H1 (cell line): Measurements from ENCODE around the gene TMEM125. TPM values are rescaled to one million over a fixed set of nuclear protein-coding genes. Genes with fewer than 3 reads are reported as not detected.

Experiments
- CTCF ChIA-PET: fragments of 300-600 bp; sonication (Branson Sonifier 250); formaldehyde crosslinking; loops from one replicate; lab custom pipeline; 2021; ENCODE audit not compliant: partially characterized antibody; lab: Charles Lee
- POLR2A ChIA-PET: fragments of 300-600 bp; sonication (Branson Sonifier 250); formaldehyde crosslinking; loops from one replicate; lab custom pipeline; 2021; ENCODE audit warnings: inconsistent platforms; ENCODE audit not compliant: partially characterized antibody; lab: Charles Lee
- DNase-seq, 2 experiments: peaks; one replicate each; pipeline versions ENCODE4 v3.0.0 to v3.0.0-alpha.2; 2010 to 2022; ENCODE audit warnings: low spot score in 2 of 2, low read depth in 1 of 2, mixed read lengths in 1 of 2
- FAIRE-seq: peaks from 2 replicates; lab custom pipeline; 2011; peaks lifted over from hg19 to GRCh38; lab: Jason Lieb, UNC
- H2AFZ ChIP-seq: 2 replicates; pipeline ENCODE4 v1.8.1; 2012; ENCODE audit warnings: low read length, inconsistent platforms
- H2AK5ac ChIP-seq: 2 replicates; pipeline ENCODE4 v1.6.1; 2013; ENCODE audit warnings: low read depth, low read length
- H2BK120ac ChIP-seq: replicated peaks from 2 replicates; pipeline ENCODE3; 2013; ENCODE audit warnings: low read depth, low read length, inconsistent platforms
- H2BK12ac ChIP-seq: 2 replicates; pipeline ENCODE4 v1.6.1; 2013; ENCODE audit warnings: low read depth, low read length
- H2BK15ac ChIP-seq: 2 replicates; pipeline ENCODE4 v1.6.1; 2013; ENCODE audit warnings: low read length
- H2BK20ac ChIP-seq: 2 replicates; pipeline ENCODE4 v1.6.1; 2013; ENCODE audit warnings: low read length
- H2BK5ac ChIP-seq: 2 replicates; pipeline ENCODE4 v1.6.1; 2013; ENCODE audit warnings: low read depth, low read length
- H3K14ac ChIP-seq: 2 replicates; pipeline ENCODE4 v1.6.1; 2013; ENCODE audit warnings: inconsistent platforms; ENCODE audit not compliant: insufficient read length
- H3K18ac ChIP-seq: 2 replicates; pipeline ENCODE4 v1.6.1; 2013; ENCODE audit warnings: low read length; ENCODE audit errors: extremely low read depth
- H3K23ac ChIP-seq: 2 replicates; pipeline ENCODE4 v1.6.1; 2013; ENCODE audit warnings: inconsistent platforms; ENCODE audit not compliant: insufficient read length
- H3K23me2 ChIP-seq: 2 replicates; pipeline ENCODE4 v1.6.1; 2013; ENCODE audit warnings: low read depth, low read length
- H3K27ac ChIP-seq: 2 replicates; pipeline ENCODE4 v1.6.1; 2011; ENCODE audit warnings: low read depth, low read length, inconsistent platforms
- H3K27me3 ChIP-seq, 4 experiments: replicated peaks in 1 of 4; 1 replicate in 1 of 4; 2 replicates in 3 of 4; pipeline versions ENCODE4 v1.6.1 to v1.8.1; 2011 to 2013; ENCODE audit warnings: low read length in 3 of 4, mild to moderate bottlenecking in 3 of 4, inconsistent platforms in 2 of 4, mixed read lengths in 2 of 4, moderate library complexity in 1 of 4; ENCODE audit not compliant: control insufficient read depth in 3 of 4, insufficient read depth in 3 of 4; ENCODE audit errors: extremely low read depth in 1 of 4
- H3K36me3 ChIP-seq, 4 experiments: 2 replicates each; pipeline versions ENCODE4 v1.6.1 to v1.8.1; 2011 to 2013; ENCODE audit warnings: mild to moderate bottlenecking in 4 of 4, low read length in 3 of 4, moderate library complexity in 2 of 4, control low read depth in 1 of 4, inconsistent platforms in 1 of 4; ENCODE audit not compliant: insufficient read depth in 4 of 4, control insufficient read depth in 2 of 4
- H3K4ac ChIP-seq: replicated peaks from 2 replicates; pipeline ENCODE3; 2013; ENCODE audit warnings: low read length, low read depth, mixed read lengths, inconsistent platforms; ENCODE audit not compliant: insufficient read length
- H3K4me1 ChIP-seq, 4 experiments: replicated peaks in 1 of 4; 1 replicate in 1 of 4; 2 replicates in 3 of 4; pipeline versions ENCODE4 v1.6.1 to v1.8.1; 2011 to 2013; ENCODE audit warnings: low read length in 3 of 4, inconsistent platforms in 2 of 4, mixed read lengths in 1 of 4; ENCODE audit not compliant: insufficient read depth in 4 of 4, control insufficient read depth in 3 of 4
- H3K4me2 ChIP-seq, 2 experiments: 2 replicates each; pipeline versions ENCODE4 v1.6.1 to v1.8.1; 2011 to 2013; ENCODE audit warnings: low read depth in 2 of 2, low read length in 2 of 2, control low read depth in 1 of 2, inconsistent platforms in 1 of 2, mild to moderate bottlenecking in 1 of 2; ENCODE audit not compliant: insufficient read depth in 1 of 2
- H3K4me3 ChIP-seq, 4 experiments: fragments of 200-600, 300-600 bp in 1 of 4; sonication (generic), shearing (Covaris generic), sonication (Bioruptor Twin) in 1 of 4; 2 replicates each; pipeline versions ENCODE4 v1.5.1 to v1.8.1; 2011 to 2016; ENCODE audit warnings: low read length in 4 of 4, low read depth in 3 of 4, control low read depth in 2 of 4, inconsistent platforms in 2 of 4, mild to moderate bottlenecking in 2 of 4, mixed read lengths in 1 of 4, moderate library complexity in 1 of 4; ENCODE audit not compliant: insufficient read depth in 2 of 4; ENCODE audit errors: extremely low read depth in 1 of 4
- H3K56ac ChIP-seq: replicated peaks from 2 replicates; pipeline ENCODE3; 2013; ENCODE audit warnings: low read depth, mild to moderate bottlenecking, mixed read lengths, low read length, inconsistent platforms; ENCODE audit not compliant: insufficient read length
- H3K79me1 ChIP-seq: 2 replicates; pipeline ENCODE4 v1.6.1; 2013; ENCODE audit warnings: low read depth, low read length, control low read depth
- H3K79me2 ChIP-seq, 2 experiments: 2 replicates each; pipeline versions ENCODE4 v1.6.1 to v1.8.1; 2012 to 2013; ENCODE audit warnings: low read length in 2 of 2, mild to moderate bottlenecking in 2 of 2, inconsistent platforms in 1 of 2; ENCODE audit not compliant: insufficient read depth in 2 of 2, control insufficient read depth in 1 of 2
- H3K9ac ChIP-seq, 4 experiments: replicated peaks in 1 of 4; 1 replicate in 1 of 4; 2 replicates in 3 of 4; pipeline versions ENCODE4 v1.6.1 to v1.8.1; 2011 to 2013; ENCODE audit warnings: low read depth in 3 of 4, low read length in 3 of 4, control low read depth in 2 of 4, mild to moderate bottlenecking in 2 of 4, moderate library complexity in 2 of 4, inconsistent platforms in 1 of 4; ENCODE audit errors: extremely low read depth in 1 of 4
- H3K9me3 ChIP-seq, 2 experiments: 2 replicates each; pipeline versions ENCODE4 v1.6.1 to v1.8.1; 2012 to 2013; ENCODE audit warnings: mild to moderate bottlenecking in 2 of 2, moderate library complexity in 2 of 2, control low read depth in 1 of 2, inconsistent platforms in 1 of 2, low read depth in 1 of 2, low read length in 1 of 2, mixed read lengths in 1 of 2; ENCODE audit not compliant: insufficient read depth in 2 of 2
- H4K20me1 ChIP-seq, 2 experiments: replicated peaks in 1 of 2; 2 replicates each; pipeline versions ENCODE3 to v1.8.1; 2011 to 2013; ENCODE audit warnings: inconsistent platforms in 2 of 2, low read length in 2 of 2, mild to moderate bottlenecking in 1 of 2; ENCODE audit not compliant: insufficient read depth in 2 of 2, control insufficient read depth in 1 of 2
- H4K5ac ChIP-seq: 2 replicates; pipeline ENCODE4 v1.6.1; 2013; ENCODE audit warnings: low read length, low read depth, mixed read lengths, inconsistent platforms; ENCODE audit not compliant: insufficient read length
- H4K8ac ChIP-seq: 2 replicates; pipeline ENCODE4 v1.8.0; 2013; ENCODE audit warnings: mild to moderate bottlenecking, moderate library complexity, low read length, inconsistent platforms; ENCODE audit not compliant: insufficient read depth; ENCODE audit errors: extremely low read depth
- H4K91ac ChIP-seq: replicated peaks from 2 replicates; pipeline ENCODE3; 2013; ENCODE audit warnings: low read length, mixed read lengths, inconsistent platforms; ENCODE audit not compliant: insufficient read length
- BCL11A ChIP-seq, 2 experiments: IDR thresholded peaks; one replicate each; pipeline ENCODE4 v1.6.1; 2011; ENCODE audit warnings: low read depth in 2 of 2, low read length in 2 of 2, mild to moderate bottlenecking in 2 of 2
- CBX5 ChIP-seq: fragments of 300-800, 300-1000 bp; sonication (generic); IDR thresholded peaks from 2 replicates; pipeline ENCODE4 v1.7.1; 2016; ENCODE audit warnings: antibody characterized with exemption, low read length, low read depth
- CEBPB ChIP-seq: IDR thresholded peaks from 2 replicates; pipeline ENCODE4 v1.6.1; 2012; ENCODE audit warnings: low read depth, low read length
- CREB1 ChIP-seq: IDR thresholded peaks from 2 replicates; pipeline ENCODE4 v1.6.1; 2012; ENCODE audit warnings: inconsistent platforms
- CTBP2 ChIP-seq: IDR thresholded peaks from 2 replicates; pipeline ENCODE4 v1.7.0; 2011; ENCODE audit warnings: borderline replicate concordance, mild to moderate bottlenecking, moderate library complexity, mixed read lengths, low read length; ENCODE audit not compliant: insufficient read depth, insufficient read length
- EP300 ChIP-seq, 2 experiments: IDR thresholded peaks; 1 replicate in 1 of 2; 2 replicates in 1 of 2; pipeline ENCODE4 v1.6.1; 2011 to 2012; ENCODE audit warnings: low read depth in 2 of 2, low read length in 2 of 2, mild to moderate bottlenecking in 2 of 2, borderline replicate concordance in 1 of 2, inconsistent platforms in 1 of 2, moderate library complexity in 1 of 2
- EZH2 ChIP-seq: fragments of 200-600 bp; sonication (generic); IDR thresholded peaks from 2 replicates; pipeline ENCODE4 v1.7.1; 2012; ENCODE audit warnings: low read depth, mild to moderate bottlenecking, moderate library complexity, low read length, inconsistent platforms; ENCODE audit not compliant: severe bottlenecking
- FOSL1 ChIP-seq: IDR thresholded peaks from 2 replicates; pipeline ENCODE4 v1.6.1; 2011; ENCODE audit warnings: mild to moderate bottlenecking, low read depth, low read length, moderate library complexity; ENCODE audit not compliant: insufficient read depth
- KDM4A ChIP-seq: IDR thresholded peaks from one replicate; pipeline ENCODE4 v1.7.1; 2012; ENCODE audit warnings: low read depth, mild to moderate bottlenecking, moderate library complexity, low read length, inconsistent platforms; ENCODE audit not compliant: severe bottlenecking
- SRF ChIP-seq: IDR thresholded peaks from 2 replicates; pipeline ENCODE4 v1.6.1; 2011; ENCODE audit warnings: mild to moderate bottlenecking, low read depth, low read length, moderate library complexity
- SUZ12 ChIP-seq: fragments of 200-600 bp; sonication (generic); IDR thresholded peaks from 2 replicates; pipeline ENCODE4 v1.6.1; 2012; ENCODE audit warnings: mild to moderate bottlenecking, inconsistent platforms, low read length, moderate library complexity, mixed read lengths
- WGBS, 2 experiments: shearing (Covaris generic) in 1 of 2; methylation state at CpG; one replicate each; pipeline versions ENCODE4 v1.1.6 to v1.1.7; 2013 to 2015; ENCODE audit warnings: low lambda C conversion rate in 2 of 2, mixed read lengths in 2 of 2, inconsistent platforms in 1 of 2, low coverage in 1 of 2, missing lambda C conversion rate in 1 of 2; ENCODE audit not compliant: insufficient replicate concordance in 2 of 2, insufficient coverage in 1 of 2, insufficient read length in 1 of 2; ENCODE audit errors: extremely low coverage in 1 of 2, missing lambda C conversion rate in 1 of 2; 5-methylcytosine and 5-hydroxymethylcytosine counted together
- polyA plus RNA-seq, 7 experiments: library from polyadenylated mRNA; depleted of rRNA in 3 of 7; stranded (reverse) in 5 of 7; unstranded in 2 of 7; fragments of >200 nt in 5 of 7; fragments of 200-250 nt in 2 of 7; gene quantifications; 1 replicate in 5 of 7; 2 replicates in 1 of 7; 4 replicates in 1 of 7; pipeline versions ENCODE4 v1.2.1 to v1.2.3, GENCODE V29; 2011 to 2013; ENCODE audit warnings: missing spikeins in 2 of 7, mixed read lengths in 2 of 7
- total RNA-seq: library from RNA; stranded (reverse); fragmentation: NEBNext Ultra II Directional; extraction: Animal tissue kit (Norgen Biotek cat#: 25700); gene quantifications from 2 replicates; pipeline ENCODE4 v1.2.1, GENCODE V29; 2021
- TF ChIP-seq, protein P1 (sequence below): IDR thresholded peaks from 2 replicates; pipeline ENCODE4 v1.6.1; 2011; ENCODE audit warnings: low read length, improper control_type of control experiment
- TF ChIP-seq, protein P2 (sequence below): IDR thresholded peaks from 2 replicates; pipeline ENCODE4 v1.6.1; 2012; ENCODE audit warnings: inconsistent platforms

Gene TMEM125
- total and polyA plus RNA-seq, 2 of the 8 experiments (the other 6 are each of a cell fraction or from before 2014, with no cell fraction given) = 26.5 to 46.7 TPM

DNA sequence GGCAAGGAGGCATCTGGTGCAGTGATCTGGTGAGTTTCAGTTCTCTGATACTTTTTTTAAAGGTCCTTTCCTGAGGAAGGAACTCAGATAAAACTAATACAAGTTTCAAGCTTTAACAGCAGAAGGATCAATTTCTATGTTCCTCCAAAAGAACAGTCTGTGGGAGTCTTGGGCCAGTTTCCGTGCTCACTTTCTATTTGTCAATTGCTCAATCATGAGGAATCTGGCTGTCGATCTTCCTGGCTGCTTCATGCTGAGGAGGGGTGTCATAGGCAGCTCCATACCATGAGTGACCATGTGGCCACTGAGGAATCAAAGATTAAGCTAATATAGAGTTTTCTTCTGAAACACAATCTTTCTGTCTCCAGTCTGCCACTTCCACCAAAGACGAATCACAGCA, 11.4 kb upstream of the TMEM125 start:
- POLR2A ChIA-PET = no interaction called here
- TF ChIP-seq, protein P1, sequence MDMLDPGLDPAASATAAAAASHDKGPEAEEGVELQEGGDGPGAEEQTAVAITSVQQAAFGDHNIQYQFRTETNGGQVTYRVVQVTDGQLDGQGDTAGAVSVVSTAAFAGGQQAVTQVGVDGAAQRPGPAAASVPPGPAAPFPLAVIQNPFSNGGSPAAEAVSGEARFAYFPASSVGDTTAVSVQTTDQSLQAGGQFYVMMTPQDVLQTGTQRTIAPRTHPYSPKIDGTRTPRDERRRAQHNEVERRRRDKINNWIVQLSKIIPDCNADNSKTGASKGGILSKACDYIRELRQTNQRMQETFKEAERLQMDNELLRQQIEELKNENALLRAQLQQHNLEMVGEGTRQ = no peak
- no peak for TF ChIP-seq EZH2
- TF ChIP-seq BCL11A (IDR thresholded peaks at IDR 0.05; ENCODE audit: low read depth in 2 of 2, low read length in 2 of 2) = no peak
- TF ChIP-seq SRF = no peak
- no peak for TF ChIP-seq CTBP2
- no peak for TF ChIP-seq FOSL1
- no peak for TF ChIP-seq CEBPB
- TF ChIP-seq CREB1 = no peak
- no peak for TF ChIP-seq KDM4A
- no peak for TF ChIP-seq EP300 (IDR thresholded peaks at IDR 0.05; ENCODE audit: borderline replicate concordance in 1 of 2, low read depth in 2 of 2, low read length in 2 of 2)
- no peak for TF ChIP-seq SUZ12
- TF ChIP-seq, protein P2, sequence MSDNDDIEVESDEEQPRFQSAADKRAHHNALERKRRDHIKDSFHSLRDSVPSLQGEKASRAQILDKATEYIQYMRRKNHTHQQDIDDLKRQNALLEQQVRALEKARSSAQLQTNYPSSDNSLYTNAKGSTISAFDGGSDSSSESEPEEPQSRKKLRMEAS = no peak
- TF ChIP-seq CBX5 = no peak

More for the DNA sequence above, 11.4 kb upstream of the TMEM125 start:
- Histone ChIP-seq H2AK5ac (no peak overlapping the region), H2BK120ac (no peak overlapping the region), H4K91ac (no peak overlapping the region), H3K27ac (no peak overlapping the region), H3K4ac (no peak overlapping the region), H3K9ac (no peak overlapping the region), H3K27me3 (no peaks in the 10 kb centered on the region), H2BK15ac (no peak overlapping the region), H3K79me1 (no peaks in the 10 kb centered on the region), H2AFZ (no peak overlapping the region), H2BK20ac (no peak overlapping the region), H3K9me3 (peaks cover 27 to 52% of the 10 kb centered on the region in 2 experiments), H3K79me2 (no peaks in the 10 kb centered on the region), H3K4me2 (no peak overlapping the region), H3K4me1 (no peaks in the 10 kb centered on the region), H4K20me1 (no peaks in the 10 kb centered on the region), H3K4me3 (no peak overlapping the region), H2BK12ac (no peak overlapping the region), H3K14ac (no peak overlapping the region), H3K23me2 (no peaks in the 10 kb centered on the region), H3K36me3 (no peaks in the 10 kb centered on the region), H4K8ac (no peak overlapping the region), H3K23ac (no peak overlapping the region), H2BK5ac (no peak overlapping the region), H3K18ac (no peak overlapping the region), H4K5ac (no peak overlapping the region), H3K56ac (no peak overlapping the region)
- 88% methylated on average over 3 of the region's 3 CpGs; no CpG with 5 or more reads in 1 of the 2 experiments for WGBS, 2 experiments
- no peak for FAIRE-seq
- CTCF ChIA-PET = interaction anchor here (1.0 kb wide), 1 partner anchor 30 kb away, joined by 3 read pairs; no protein-coding TSS in a partner anchor
- no peak for DNase-seq
